Measurements from ENCODE around the gene ATP6V1D. TPM values are rescaled to one million over a fixed set of nuclear protein-coding genes. Genes with fewer than 3 reads are reported as not detected.

The ATP6V1D gene
- total and polyA plus RNA-seq, 9 of the 15 experiments (the other 6 are each of a cell fraction or from before 2014, with no cell fraction given) = 35.5 to 91.0 (median 50.0) TPM

DNA sequence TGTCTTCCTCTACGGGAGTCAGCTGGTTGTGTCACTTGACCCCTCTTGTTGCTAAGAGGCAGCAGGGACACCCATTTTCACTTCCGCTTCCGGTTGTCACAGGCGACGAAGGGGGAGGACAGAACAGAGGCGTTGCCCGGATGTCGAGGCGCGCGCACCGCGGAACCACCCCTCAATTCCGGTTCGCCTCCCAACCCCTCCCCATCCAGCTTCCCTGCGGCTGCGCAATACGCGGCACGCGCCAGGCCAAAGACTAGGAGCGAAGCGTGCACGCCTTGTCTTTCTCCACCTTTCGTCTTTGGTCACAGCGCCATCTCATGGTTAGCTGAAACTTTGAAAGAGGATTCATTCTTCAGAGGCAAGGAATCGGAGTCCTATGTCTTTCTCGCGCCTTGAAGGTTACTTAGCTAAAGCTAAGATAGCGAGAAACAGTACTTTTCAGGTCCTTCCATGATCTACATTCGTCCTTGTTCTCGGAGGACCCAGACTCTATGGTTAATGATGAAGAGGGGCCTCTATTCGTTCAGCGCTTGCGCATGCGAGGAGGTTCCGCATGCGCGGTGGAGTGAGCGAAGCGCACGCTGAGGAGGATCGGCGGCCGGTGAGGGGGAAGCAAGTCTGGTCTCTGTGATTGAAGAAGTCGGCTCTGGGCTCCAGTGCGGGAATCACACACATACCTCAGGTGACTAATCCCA is at the start of gene ATP6V1D, which contains the start of gene EIF2S1 (continued):
- TF ChIP-seq, protein P1, sequence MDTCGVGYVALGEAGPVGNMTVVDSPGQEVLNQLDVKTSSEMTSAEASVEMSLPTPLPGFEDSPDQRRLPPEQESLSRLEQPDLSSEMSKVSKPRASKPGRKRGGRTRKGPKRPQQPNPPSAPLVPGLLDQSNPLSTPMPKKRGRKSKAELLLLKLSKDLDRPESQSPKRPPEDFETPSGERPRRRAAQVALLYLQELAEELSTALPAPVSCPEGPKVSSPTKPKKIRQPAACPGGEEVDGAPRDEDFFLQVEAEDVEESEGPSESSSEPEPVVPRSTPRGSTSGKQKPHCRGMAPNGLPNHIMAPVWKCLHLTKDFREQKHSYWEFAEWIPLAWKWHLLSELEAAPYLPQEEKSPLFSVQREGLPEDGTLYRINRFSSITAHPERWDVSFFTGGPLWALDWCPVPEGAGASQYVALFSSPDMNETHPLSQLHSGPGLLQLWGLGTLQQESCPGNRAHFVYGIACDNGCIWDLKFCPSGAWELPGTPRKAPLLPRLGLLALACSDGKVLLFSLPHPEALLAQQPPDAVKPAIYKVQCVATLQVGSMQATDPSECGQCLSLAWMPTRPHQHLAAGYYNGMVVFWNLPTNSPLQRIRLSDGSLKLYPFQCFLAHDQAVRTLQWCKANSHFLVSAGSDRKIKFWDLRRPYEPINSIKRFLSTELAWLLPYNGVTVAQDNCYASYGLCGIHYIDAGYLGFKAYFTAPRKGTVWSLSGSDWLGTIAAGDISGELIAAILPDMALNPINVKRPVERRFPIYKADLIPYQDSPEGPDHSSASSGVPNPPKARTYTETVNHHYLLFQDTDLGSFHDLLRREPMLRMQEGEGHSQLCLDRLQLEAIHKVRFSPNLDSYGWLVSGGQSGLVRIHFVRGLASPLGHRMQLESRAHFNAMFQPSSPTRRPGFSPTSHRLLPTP (IDR thresholded peaks at IDR 0.05; ENCODE audit: borderline replicate concordance, extremely low read depth, insufficient read length) = no peak
- TF ChIP-seq, protein P2, sequence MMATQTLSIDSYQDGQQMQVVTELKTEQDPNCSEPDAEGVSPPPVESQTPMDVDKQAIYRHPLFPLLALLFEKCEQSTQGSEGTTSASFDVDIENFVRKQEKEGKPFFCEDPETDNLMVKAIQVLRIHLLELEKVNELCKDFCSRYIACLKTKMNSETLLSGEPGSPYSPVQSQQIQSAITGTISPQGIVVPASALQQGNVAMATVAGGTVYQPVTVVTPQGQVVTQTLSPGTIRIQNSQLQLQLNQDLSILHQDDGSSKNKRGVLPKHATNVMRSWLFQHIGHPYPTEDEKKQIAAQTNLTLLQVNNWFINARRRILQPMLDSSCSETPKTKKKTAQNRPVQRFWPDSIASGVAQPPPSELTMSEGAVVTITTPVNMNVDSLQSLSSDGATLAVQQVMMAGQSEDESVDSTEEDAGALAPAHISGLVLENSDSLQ (IDR thresholded peaks at IDR 0.05) = peak; percentile 83
- TF ChIP-seq CBX3 (IDR thresholded peaks at IDR 0.05; ENCODE audit: borderline replicate concordance in 1 of 2, low read length in 2 of 2) (0 out of 3 replicates have a peak, but pooled peaks of 1 of the 2 experiments have one; percentile 71), ZNF239 (CRISPR knock-in tag; IDR thresholded peaks at IDR 0.05) (no peak), ZKSCAN1 (IDR thresholded peaks at IDR 0.05; ENCODE audit: low read depth, low read length) (peak; percentile 7; the same call in 1 of the 2 replicates), ZNF274 (IDR thresholded peaks at IDR 0.05; ENCODE audit: borderline replicate concordance, low read depth, low read length) (no peak), FOSL1 (tag; conservative IDR thresholded peaks at IDR 0.05) (no peak), POLR2B (IDR thresholded peaks at IDR 0.05; ENCODE audit: low read depth, partially characterized antibody) (peak; percentile 81), CEBPB (tag; IDR thresholded peaks at IDR 0.05) (peak; percentile 60), MXI1 (IDR thresholded peaks at IDR 0.05; ENCODE audit: low read depth, low read length) (0 out of 2 replicates have a peak, but pooled peaks have one; percentile 64)
- TF ChIP-seq, protein P3, sequence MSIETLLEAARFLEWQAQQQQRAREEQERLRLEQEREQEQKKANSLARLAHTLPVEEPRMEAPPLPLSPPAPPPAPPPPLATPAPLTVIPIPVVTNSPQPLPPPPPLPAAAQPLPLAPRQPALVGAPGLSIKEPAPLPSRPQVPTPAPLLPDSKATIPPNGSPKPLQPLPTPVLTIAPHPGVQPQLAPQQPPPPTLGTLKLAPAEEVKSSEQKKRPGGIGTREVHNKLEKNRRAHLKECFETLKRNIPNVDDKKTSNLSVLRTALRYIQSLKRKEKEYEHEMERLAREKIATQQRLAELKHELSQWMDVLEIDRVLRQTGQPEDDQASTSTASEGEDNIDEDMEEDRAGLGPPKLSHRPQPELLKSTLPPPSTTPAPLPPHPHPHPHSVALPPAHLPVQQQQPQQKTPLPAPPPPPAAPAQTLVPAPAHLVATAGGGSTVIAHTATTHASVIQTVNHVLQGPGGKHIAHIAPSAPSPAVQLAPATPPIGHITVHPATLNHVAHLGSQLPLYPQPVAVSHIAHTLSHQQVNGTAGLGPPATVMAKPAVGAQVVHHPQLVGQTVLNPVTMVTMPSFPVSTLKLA (conservative IDR thresholded peaks at IDR 0.05) = peak; percentile 96 to 97
- TF ChIP-seq, protein P4, sequence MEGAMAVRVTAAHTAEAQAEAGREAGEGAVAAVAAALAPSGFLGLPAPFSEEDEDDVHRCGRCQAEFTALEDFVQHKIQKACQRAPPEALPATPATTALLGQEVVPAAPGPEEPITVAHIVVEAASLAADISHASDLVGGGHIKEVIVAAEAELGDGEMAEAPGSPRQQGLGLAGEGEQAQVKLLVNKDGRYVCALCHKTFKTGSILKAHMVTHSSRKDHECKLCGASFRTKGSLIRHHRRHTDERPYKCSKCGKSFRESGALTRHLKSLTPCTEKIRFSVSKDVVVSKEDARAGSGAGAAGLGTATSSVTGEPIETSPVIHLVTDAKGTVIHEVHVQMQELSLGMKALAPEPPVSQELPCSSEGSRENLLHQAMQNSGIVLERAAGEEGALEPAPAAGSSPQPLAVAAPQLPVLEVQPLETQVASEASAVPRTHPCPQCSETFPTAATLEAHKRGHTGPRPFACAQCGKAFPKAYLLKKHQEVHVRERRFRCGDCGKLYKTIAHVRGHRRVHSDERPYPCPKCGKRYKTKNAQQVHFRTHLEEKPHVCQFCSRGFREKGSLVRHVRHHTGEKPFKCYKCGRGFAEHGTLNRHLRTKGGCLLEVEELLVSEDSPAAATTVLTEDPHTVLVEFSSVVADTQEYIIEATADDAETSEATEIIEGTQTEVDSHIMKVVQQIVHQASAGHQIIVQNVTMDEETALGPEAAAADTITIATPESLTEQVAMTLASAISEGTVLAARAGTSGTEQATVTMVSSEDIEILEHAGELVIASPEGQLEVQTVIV (CRISPR knock-in tag; IDR thresholded peaks at IDR 0.05; ENCODE audit: borderline replicate concordance) = no peak
- TF ChIP-seq, protein P5, sequence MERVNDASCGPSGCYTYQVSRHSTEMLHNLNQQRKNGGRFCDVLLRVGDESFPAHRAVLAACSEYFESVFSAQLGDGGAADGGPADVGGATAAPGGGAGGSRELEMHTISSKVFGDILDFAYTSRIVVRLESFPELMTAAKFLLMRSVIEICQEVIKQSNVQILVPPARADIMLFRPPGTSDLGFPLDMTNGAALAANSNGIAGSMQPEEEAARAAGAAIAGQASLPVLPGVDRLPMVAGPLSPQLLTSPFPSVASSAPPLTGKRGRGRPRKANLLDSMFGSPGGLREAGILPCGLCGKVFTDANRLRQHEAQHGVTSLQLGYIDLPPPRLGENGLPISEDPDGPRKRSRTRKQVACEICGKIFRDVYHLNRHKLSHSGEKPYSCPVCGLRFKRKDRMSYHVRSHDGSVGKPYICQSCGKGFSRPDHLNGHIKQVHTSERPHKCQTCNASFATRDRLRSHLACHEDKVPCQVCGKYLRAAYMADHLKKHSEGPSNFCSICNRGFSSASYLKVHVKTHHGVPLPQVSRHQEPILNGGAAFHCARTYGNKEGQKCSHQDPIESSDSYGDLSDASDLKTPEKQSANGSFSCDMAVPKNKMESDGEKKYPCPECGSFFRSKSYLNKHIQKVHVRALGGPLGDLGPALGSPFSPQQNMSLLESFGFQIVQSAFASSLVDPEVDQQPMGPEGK (CRISPR knock-in tag; IDR thresholded peaks at IDR 0.05; ENCODE audit: borderline replicate concordance) = no peak
- TF ChIP-seq, protein P6, sequence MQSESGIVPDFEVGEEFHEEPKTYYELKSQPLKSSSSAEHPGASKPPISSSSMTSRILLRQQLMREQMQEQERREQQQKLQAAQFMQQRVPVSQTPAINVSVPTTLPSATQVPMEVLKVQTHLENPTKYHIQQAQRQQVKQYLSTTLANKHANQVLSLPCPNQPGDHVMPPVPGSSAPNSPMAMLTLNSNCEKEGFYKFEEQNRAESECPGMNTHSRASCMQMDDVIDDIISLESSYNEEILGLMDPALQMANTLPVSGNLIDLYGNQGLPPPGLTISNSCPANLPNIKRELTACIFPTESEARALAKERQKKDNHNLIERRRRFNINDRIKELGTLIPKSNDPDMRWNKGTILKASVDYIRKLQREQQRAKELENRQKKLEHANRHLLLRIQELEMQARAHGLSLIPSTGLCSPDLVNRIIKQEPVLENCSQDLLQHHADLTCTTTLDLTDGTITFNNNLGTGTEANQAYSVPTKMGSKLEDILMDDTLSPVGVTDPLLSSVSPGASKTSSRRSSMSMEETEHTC (IDR thresholded peaks at IDR 0.05) = peak; percentile 79

All from K562 (cell line).